A549 (cell line): ENCODE results near the gene RAPGEF6. TPM values are rescaled to one million over a fixed set of nuclear protein-coding genes. Genes with fewer than 3 reads are reported as not detected.
A peak's percentile ranks its signal among the peaks of the same experiment; 100 is the strongest.

Source experiments
- ATAC-seq, 2 experiments: fragments of 200-7000 bp in 1 of 2; fragments of >200 bp in 1 of 2; cut with Nextera tagmentation in 1 of 2; cut with Tn5 transposase in 1 of 2; 3 replicates each; pipeline versions ENCODE4 v1.8.0 to v1.9.1; 2018 to 2020; ENCODE audit warnings: mild to moderate bottlenecking in 1 of 2, moderate library complexity in 1 of 2
- CTCF ChIA-PET: fragments of 300-600 bp; sonication (Branson Sonifier 250); formaldehyde crosslinking; extraction: SDS; loops from one replicate; lab custom pipeline; 2021; ENCODE audit warnings: antibody characterized with exemption, inconsistent platforms; lab: Yijun Ruan, JAX
- POLR2A ChIA-PET: fragments of 350-600 bp; formaldehyde crosslinking; extraction: SDS; loops from one replicate; lab custom pipeline; 2021; ENCODE audit warnings: antibody characterized with exemption, inconsistent platforms; lab: Yijun Ruan, JAX
- DNase-seq, 2 experiments: peaks; one replicate each; pipeline versions ENCODE4 v3.0.0 to v3.0.0-alpha.2; 2011 to 2016; ENCODE audit warnings: low read depth in 1 of 2, low spot score in 1 of 2
- FAIRE-seq: peaks from 2 replicates; lab custom pipeline; 2011; peaks lifted over from hg19 to GRCh38; lab: Jason Lieb, UNC
- H3K27ac ChIP-seq, 2 experiments: fragments of >200 bp; sonication (Bioruptor Twin); formaldehyde crosslinking; 3 replicates each; pipeline ENCODE4 v1.5.1; 2016 to 2017
- H3K4me1 ChIP-seq: fragments of >200 bp; sonication (Bioruptor Twin); formaldehyde crosslinking; 3 replicates; pipeline ENCODE4 v1.6.1; 2016
- H3K4me2 ChIP-seq: fragments of >200 bp; sonication (Bioruptor Twin); formaldehyde crosslinking; 3 replicates; pipeline ENCODE4 v1.6.1; 2016
- H3K4me3 ChIP-seq: fragments of >200 bp; sonication (Bioruptor Twin); formaldehyde crosslinking; 3 replicates; pipeline ENCODE4 v1.5.1; 2016
- H3K9me3 ChIP-seq: fragments of >200 bp; sonication (Bioruptor Twin); formaldehyde crosslinking; 3 replicates; pipeline ENCODE4 v1.6.1; 2016
- CEBPB ChIP-seq, 2 experiments: fragments of >200 bp in 1 of 2; sonication (Bioruptor Twin) in 1 of 2; formaldehyde crosslinking in 1 of 2; IDR thresholded peaks; 2 replicates each; pipeline ENCODE4 v1.6.1; 2012 to 2016
- CHD4 ChIP-seq: fragments of 200-600 bp; sonication (generic); IDR thresholded peaks from 2 replicates; pipeline ENCODE4 v1.6.1; 2016; ENCODE audit warnings: antibody characterized with exemption, mild to moderate bottlenecking, borderline replicate concordance
- CTCF ChIP-seq: fragments of >200 bp; sonication (Bioruptor Twin); formaldehyde crosslinking; IDR thresholded peaks from 3 replicates; pipeline ENCODE4 v1.5.1; 2016
- E2F6 ChIP-seq: IDR thresholded peaks from 2 replicates; pipeline ENCODE4 v1.6.1; 2012; ENCODE audit warnings: low read depth, borderline replicate concordance
- GATA3 ChIP-seq: IDR thresholded peaks from 2 replicates; pipeline ENCODE4 v1.6.1; 2012; ENCODE audit warnings: borderline replicate concordance
- HEYL ChIP-seq: fragments of 250-450 bp; sonication (Bioruptor Pico); IDR thresholded peaks from 2 replicates; pipeline ENCODE4 v1.8.0; 2021; ENCODE audit warnings: mild to moderate bottlenecking, moderate library complexity
- HMGXB4 ChIP-seq: fragments of 250-450 bp; sonication (Bioruptor Pico); IDR thresholded peaks from 2 replicates; pipeline ENCODE4 v1.5.0; 2021; ENCODE audit warnings: mild to moderate bottlenecking, moderate library complexity, borderline replicate concordance
- HOXB13 ChIP-seq: fragments of 250-450 bp; sonication (Bioruptor Pico); IDR thresholded peaks from 2 replicates; pipeline ENCODE4 v1.5.0; 2020; ENCODE audit warnings: low read depth, mild to moderate bottlenecking, moderate library complexity
- HOXB5 ChIP-seq: fragments of 250-450 bp; sonication (Bioruptor Pico); IDR thresholded peaks from 2 replicates; pipeline ENCODE4 v1.5.0; 2020; ENCODE audit warnings: mild to moderate bottlenecking, moderate library complexity
- JUNB ChIP-seq: fragments of >200 bp; sonication (Bioruptor Twin); formaldehyde crosslinking; IDR thresholded peaks from 2 replicates; pipeline ENCODE4 v1.6.1; 2016
- NFE2L2 ChIP-seq: fragments of 150-350 bp; conservative IDR thresholded peaks from 2 replicates; pipeline ENCODE4 v1.6.1; 2014; ENCODE audit warnings: low read length
- NPAS2 ChIP-seq: fragments of 250-450 bp; sonication (Bioruptor Pico); IDR thresholded peaks from 2 replicates; pipeline ENCODE4 v1.8.0; 2022; ENCODE audit warnings: mild to moderate bottlenecking, moderate library complexity, borderline replicate concordance
- NR3C1 ChIP-seq: fragments of >200 bp; sonication (Bioruptor Twin); formaldehyde crosslinking; IDR thresholded peaks from 3 replicates; pipeline ENCODE4 v1.6.1; 2017
- PBX3 ChIP-seq: IDR thresholded peaks from 2 replicates; pipeline ENCODE4 v1.6.1; 2012
- RAD21 ChIP-seq, 2 experiments: fragments of >200 bp in 1 of 2; sonication (Bioruptor Twin) in 1 of 2; formaldehyde crosslinking in 1 of 2; IDR thresholded peaks in 1 of 2; conservative IDR thresholded peaks in 1 of 2; 2 replicates in 1 of 2; 3 replicates in 1 of 2; pipeline ENCODE4 v1.6.1; 2012 to 2018; ENCODE audit warnings: inconsistent platforms in 1 of 2
- RCOR1 ChIP-seq: fragments of 150-350 bp; IDR thresholded peaks from 2 replicates; pipeline ENCODE4 v1.6.1; 2014; ENCODE audit warnings: antibody characterized with exemption, low read length, low read depth
- RNF2 ChIP-seq: fragments of 200-600 bp; sonication (generic); IDR thresholded peaks from 2 replicates; pipeline ENCODE4 v1.6.1; 2016; ENCODE audit warnings: low read depth, mild to moderate bottlenecking, antibody characterized with exemption, moderate library complexity, borderline replicate concordance
- SMC3 ChIP-seq: fragments of >200 bp; sonication (Bioruptor Twin); formaldehyde crosslinking; IDR thresholded peaks from 3 replicates; pipeline ENCODE4 v1.6.1; 2018; ENCODE audit warnings: inconsistent platforms
- SREBF2 ChIP-seq: fragments of 450-650 bp; IDR thresholded peaks from 2 replicates; pipeline ENCODE4 v1.6.1; 2014; ENCODE audit warnings: mild to moderate bottlenecking, moderate library complexity
- ZC3H11A ChIP-seq: fragments of 450-650 bp; IDR thresholded peaks from 2 replicates; pipeline ENCODE4 v1.6.1; 2014; ENCODE audit warnings: antibody characterized with exemption, mild to moderate bottlenecking
- ZFP36 ChIP-seq: fragments of 450-650 bp; IDR thresholded peaks from 2 replicates; pipeline ENCODE4 v1.6.1; 2014; ENCODE audit warnings: borderline replicate concordance; ENCODE audit not compliant: partially characterized antibody
- WGBS: methylation state at CpG from one replicate; pipeline ENCODE4 v1.1.6; 2017; ENCODE audit errors: missing lambda C conversion rate; 5-methylcytosine and 5-hydroxymethylcytosine counted together
- polyA plus RNA-seq, 4 experiments: library from polyadenylated mRNA; depleted of rRNA in 3 of 4; stranded (reverse); fragments of >200 nt; fragmentation: RNase III in 1 of 4; extraction: RNeasy Plus Mini Kit Qiagen cat#74134 plus additional on column Dnase treatment in 1 of 4; gene quantifications; 2 replicates in 3 of 4; 3 replicates in 1 of 4; pipeline ENCODE4 v1.2.3, GENCODE V29; 2011 to 2017
- TF ChIP-seq, protein P1 (sequence below): fragments of 200-600 bp; sonication (generic); IDR thresholded peaks from 2 replicates; pipeline ENCODE4 v1.6.1; 2016; ENCODE audit warnings: antibody characterized with exemption, mild to moderate bottlenecking, moderate library complexity

RAPGEF6 gene
- polyA plus RNA-seq, 2 of the 4 experiments (the other 2 are of a cell fraction) = 5.9 to 15.2 TPM

- TF ChIP-seq RCOR1 (no peak), CHD4 (no peak), RNF2 (no peak), HOXB13 (no peak), ZFP36 (no peak), GATA3 (no peak), HEYL (no peak), E2F6 (no peak), NR3C1 (no peak), JUNB (no peak), SREBF2 (no peak), NPAS2 (no peak), ZC3H11A (no peak), NFE2L2 (no peak), PBX3 (no peak), SMC3 (peak; percentile 68), CTCF (peak; percentile 60), HMGXB4 (CRISPR knock-in tag) (no peak), RAD21 (conservative IDR thresholded peaks at IDR 0.05 in 1 of 2, IDR thresholded peaks at IDR 0.05 in 1 of 2) (peak; percentile 69 to 87), CEBPB (IDR thresholded peaks at IDR 0.05) (no peak), HOXB5 (no peak)
- TF ChIP-seq, protein P1, sequence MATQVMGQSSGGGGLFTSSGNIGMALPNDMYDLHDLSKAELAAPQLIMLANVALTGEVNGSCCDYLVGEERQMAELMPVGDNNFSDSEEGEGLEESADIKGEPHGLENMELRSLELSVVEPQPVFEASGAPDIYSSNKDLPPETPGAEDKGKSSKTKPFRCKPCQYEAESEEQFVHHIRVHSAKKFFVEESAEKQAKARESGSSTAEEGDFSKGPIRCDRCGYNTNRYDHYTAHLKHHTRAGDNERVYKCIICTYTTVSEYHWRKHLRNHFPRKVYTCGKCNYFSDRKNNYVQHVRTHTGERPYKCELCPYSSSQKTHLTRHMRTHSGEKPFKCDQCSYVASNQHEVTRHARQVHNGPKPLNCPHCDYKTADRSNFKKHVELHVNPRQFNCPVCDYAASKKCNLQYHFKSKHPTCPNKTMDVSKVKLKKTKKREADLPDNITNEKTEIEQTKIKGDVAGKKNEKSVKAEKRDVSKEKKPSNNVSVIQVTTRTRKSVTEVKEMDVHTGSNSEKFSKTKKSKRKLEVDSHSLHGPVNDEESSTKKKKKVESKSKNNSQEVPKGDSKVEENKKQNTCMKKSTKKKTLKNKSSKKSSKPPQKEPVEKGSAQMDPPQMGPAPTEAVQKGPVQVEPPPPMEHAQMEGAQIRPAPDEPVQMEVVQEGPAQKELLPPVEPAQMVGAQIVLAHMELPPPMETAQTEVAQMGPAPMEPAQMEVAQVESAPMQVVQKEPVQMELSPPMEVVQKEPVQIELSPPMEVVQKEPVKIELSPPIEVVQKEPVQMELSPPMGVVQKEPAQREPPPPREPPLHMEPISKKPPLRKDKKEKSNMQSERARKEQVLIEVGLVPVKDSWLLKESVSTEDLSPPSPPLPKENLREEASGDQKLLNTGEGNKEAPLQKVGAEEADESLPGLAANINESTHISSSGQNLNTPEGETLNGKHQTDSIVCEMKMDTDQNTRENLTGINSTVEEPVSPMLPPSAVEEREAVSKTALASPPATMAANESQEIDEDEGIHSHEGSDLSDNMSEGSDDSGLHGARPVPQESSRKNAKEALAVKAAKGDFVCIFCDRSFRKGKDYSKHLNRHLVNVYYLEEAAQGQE = no peak
- H3K9me3 ChIP-seq = no peaks in the 10 kb centered on the region
- ChIA-PET POLR2A (interaction anchor here (1.0 kb wide), 2 partner anchors 119 to 217 kb away, joined by 3 read pairs; partner anchors contain the start of gene CDC42SE2), CTCF (interaction anchor here (0.5 to 4.5 kb wide), 22 partner anchors 9 to 511 kb away, joined by 3 to 19 read pairs (median 4); no protein-coding TSS in a partner anchor)
- H3K4me1 ChIP-seq = peaks cover 44% of the 10 kb centered on the region
- FAIRE-seq = no peak
- peak; percentile 70 to 85 for DNase-seq
- no peak overlapping the region for H3K4me2 ChIP-seq
- H3K4me3 ChIP-seq = no peak overlapping the region
- ATAC-seq = peak; percentile 89 to 90
- H3K27ac ChIP-seq = 0 out of 6 replicates have a peak overlapping the region, but pooled peaks of 1 of the 2 experiments have one; percentile 16
- WGBS = 55% methylated on average over 3 of the region's 3 CpGs
These were observed 252.3 kb downstream of the RAPGEF6 start for GRCh38 chr5:131382407-131383395.
